K562 (cell line): ENCODE data around the gene CENPP. TPM values are rescaled to one million over a fixed set of nuclear protein-coding genes. Genes with fewer than 3 reads are reported as not detected.

Experiments
- ATAC-seq: fragments of 200-7000 bp; cut with Tn5 transposase; 3 replicates; pipeline ENCODE4 v1.9.1; 2020; ENCODE audit warnings: moderate library complexity
- BruUV-seq: library from RNA; stranded (reverse); fragments of 400-500 nt; replicated peaks from 2 replicates; lab custom pipeline; 2021; lab: Mats Ljungman, UMichigan
- CTCF ChIA-PET: fragments of 300-600 bp; formaldehyde crosslinking; extraction: SDS; loops from one replicate; lab custom pipeline; 2021; ENCODE audit warnings: low intra/inter-chr PET ratio; lab: Yijun Ruan, JAX
- POLR2A ChIA-PET: fragments of 300-600, 350-650 bp; sonication (Branson Sonifier 250); formaldehyde crosslinking; extraction: SDS; loops from one replicate; lab custom pipeline; 2021; ENCODE audit warnings: antibody characterized with exemption, inconsistent platforms; lab: Yijun Ruan, JAX
- DNase-seq, 4 experiments: peaks; one replicate each; pipeline versions ENCODE4 v3.0.0 to v3.0.0-alpha.2; 2011 to 2018; ENCODE audit warnings: low spot score in 3 of 4, mixed read lengths in 3 of 4; ENCODE audit errors: extremely low read depth in 1 of 4
- FAIRE-seq: peaks from 2 replicates; lab custom pipeline; 2011; peaks lifted over from hg19 to GRCh38; lab: Jason Lieb, UNC
- H2AFZ ChIP-seq: 2 replicates; pipeline ENCODE4 v1.6.0; 2011; ENCODE audit warnings: low read depth, low read length, control low read depth, inconsistent platforms
- H3K27ac ChIP-seq: fragments of 200-600 bp; 3 replicates; pipeline ENCODE4 v1.8.0; 2011; ENCODE audit warnings: low read depth, mild to moderate bottlenecking, control low read depth, inconsistent platforms, low read length, moderate library complexity, mixed read lengths; ENCODE audit errors: extremely low read depth
- H3K27me3 ChIP-seq, 2 experiments: fragments of 300-600 bp in 1 of 2; 2 replicates in 1 of 2; 3 replicates in 1 of 2; pipeline versions ENCODE4 v1.6.0 to v1.8.0; 2011; ENCODE audit warnings: inconsistent platforms in 2 of 2, low read length in 2 of 2, mild to moderate bottlenecking in 1 of 2, mixed read lengths in 1 of 2, moderate library complexity in 1 of 2; ENCODE audit not compliant: control insufficient read depth in 2 of 2, insufficient read depth in 2 of 2
- H3K36me3 ChIP-seq: fragments of 300-600 bp; 3 replicates; pipeline ENCODE4 v1.8.0; 2011; ENCODE audit warnings: mild to moderate bottlenecking, low read length, inconsistent platforms; ENCODE audit not compliant: control insufficient read depth, insufficient read depth
- H3K4me1 ChIP-seq, 2 experiments: fragments of 200-600 bp in 1 of 2; replicated peaks in 1 of 2; 2 replicates in 1 of 2; 3 replicates in 1 of 2; pipeline versions ENCODE4 v1.5.1 to v1.8.0; 2011; ENCODE audit warnings: inconsistent platforms in 2 of 2, low read length in 2 of 2, mild to moderate bottlenecking in 1 of 2, mixed read lengths in 1 of 2, moderate library complexity in 1 of 2; ENCODE audit not compliant: control insufficient read depth in 2 of 2, insufficient read depth in 2 of 2
- H3K4me2 ChIP-seq: 2 replicates; pipeline ENCODE4 v1.6.1; 2011; ENCODE audit warnings: low read length, control low read depth, inconsistent platforms, mixed read lengths; ENCODE audit not compliant: insufficient read depth
- H3K4me3 ChIP-seq: fragments of 200-600 bp; sonication (generic), shearing (Covaris generic); 2 replicates; pipeline ENCODE4 v1.5.1; 2016; ENCODE audit warnings: control low read depth, inconsistent platforms
- H3K79me2 ChIP-seq: fragments of 200-600 bp; 3 replicates; pipeline ENCODE4 v1.8.0; 2011; ENCODE audit warnings: low read length, inconsistent platforms; ENCODE audit not compliant: control insufficient read depth, insufficient read depth
- H3K9ac ChIP-seq, 2 experiments: 2 replicates each; pipeline versions ENCODE4 v1.6.0 to v1.6.1; 2011; ENCODE audit warnings: low read depth in 2 of 2, low read length in 2 of 2, control low read depth in 1 of 2, inconsistent platforms in 1 of 2, mild to moderate bottlenecking in 1 of 2, mixed read lengths in 1 of 2; ENCODE audit not compliant: insufficient read depth in 1 of 2
- H3K9me1 ChIP-seq: one replicate; pipeline ENCODE4 v1.6.0; 2011; ENCODE audit warnings: inconsistent platforms, mild to moderate bottlenecking, low read length, moderate library complexity; ENCODE audit not compliant: control insufficient read depth, insufficient read depth
- H3K9me3 ChIP-seq: replicated peaks from 2 replicates; pipeline ENCODE4 v1.5.1; 2011; ENCODE audit warnings: low read depth, low read length, inconsistent platforms; ENCODE audit not compliant: control insufficient read depth, insufficient read depth
- H4K20me1 ChIP-seq: replicated peaks from 2 replicates; pipeline ENCODE4 v1.6.1; 2011; ENCODE audit warnings: low read length, inconsistent platforms, mixed read lengths; ENCODE audit not compliant: control insufficient read depth, insufficient read depth
- CHD7 ChIP-seq: fragments of 200-600 bp; sonication (generic); IDR thresholded peaks from one replicate; pipeline ENCODE4 v1.6.1; 2012; ENCODE audit warnings: mild to moderate bottlenecking, low read depth, low read length, inconsistent platforms
- ELF4 ChIP-seq: fragments of 450-650 bp; formaldehyde crosslinking; IDR thresholded peaks from 2 replicates; pipeline ENCODE4 v1.4.0; 2022; ENCODE audit warnings: missing genetic modification characterization
- MYC ChIP-seq, 2 experiments: fragments of 250-450 bp in 1 of 2; sonication (Bioruptor Pico) in 1 of 2; IDR thresholded peaks; 2 replicates each; pipeline versions ENCODE4 v1.5.1 to v1.6.1; 2012 to 2021; ENCODE audit warnings: low read depth in 2 of 2, borderline replicate concordance in 1 of 2, improper control_type of control experiment in 1 of 2, low read length in 1 of 2, mild to moderate bottlenecking in 1 of 2, moderate library complexity in 1 of 2
- TSHZ1 ChIP-seq: fragments of 250-450 bp; sonication (Bioruptor Pico); IDR thresholded peaks from 2 replicates; pipeline ENCODE4 v1.4.0; 2020; ENCODE audit warnings: mild to moderate bottlenecking, moderate library complexity
- WGBS: fragments of 100-300 bp; shearing (Covaris generic); methylation state at CpG from one replicate; pipeline ENCODE4 v1.1.6; 2016; ENCODE audit warnings: low coverage, mixed read lengths; ENCODE audit not compliant: insufficient coverage; ENCODE audit errors: missing lambda C conversion rate; 5-methylcytosine and 5-hydroxymethylcytosine counted together
- in situ Hi-C: fragments of 300-500 bp; cut with MboI; formaldehyde crosslinking; loops from 4 replicates; pipeline ENCODE4 v1.15.0; 2018; ENCODE audit warnings: inconsistent platforms, mixed read lengths
- intact Hi-C: fragments of 100-400 bp; cut with micrococcal nuclease; formaldehyde crosslinking; loops from 2 replicates; pipeline ENCODE4 v1.14.2; 2022
- polyA plus RNA-seq, 8 experiments: library from polyadenylated mRNA; depleted of rRNA in 4 of 8; stranded (reverse) in 5 of 8; unstranded in 3 of 8; fragments of >200 nt; fragmentation: Nextera tagmentation in 2 of 8; fragmentation: Illumina TruSeq in 1 of 8; extraction: Ambion mirVana in 2 of 8; extraction: Trizol in 1 of 8; gene quantifications; 2 replicates each; pipeline versions ENCODE4 v1.2.1 to v1.2.3, GENCODE V29; 2011 to 2014; ENCODE audit warnings: inconsistent platforms in 1 of 8, missing spikeins in 1 of 8
- total RNA-seq, 7 experiments: library from RNA; depleted of rRNA in 6 of 7; stranded (reverse); fragments of >200 nt in 6 of 7; fragmentation: Illumina TruSeq in 2 of 7; extraction: Trizol in 2 of 7; gene quantifications; 2 replicates each; pipeline versions ENCODE4 v1.2.1 to v1.2.3, GENCODE V29; 2011 to 2021; ENCODE audit warnings: low replicate concordance in 1 of 7

The CENPP gene
- total and polyA plus RNA-seq, 9 of the 15 experiments (the other 6 are each of a cell fraction or from before 2014, with no cell fraction given), result 8.0 to 28.5 (median 17.9) TPM

GRCh38 chr9:92547356-92547755 lies 221.6 kb downstream of the CENPP start:
- ChIA-PET CTCF (no interaction called here), POLR2A (interaction anchor here (1.1 kb wide), 1 partner anchor 7 kb away, joined by 3 read pairs; no protein-coding TSS in a partner anchor)
- Histone ChIP-seq H3K9ac (no peak overlapping the region), H4K20me1 (no peaks in the 10 kb centered on the region), H3K79me2 (no peaks in the 10 kb centered on the region), H3K4me2 (no peak overlapping the region), H3K9me3 (no peaks in the 10 kb centered on the region), H3K4me3 (no peak overlapping the region), H3K27me3 (no peaks in the 10 kb centered on the region), H3K4me1 (no peaks in the 10 kb centered on the region; a peak in 1 of 5 replicates), H3K36me3 (no peaks in the 10 kb centered on the region), H3K27ac (no peak overlapping the region), H2AFZ (no peak overlapping the region), H3K9me1 (no peaks in the 10 kb centered on the region)
- WGBS, result 62% methylated on average over 3 of the region's 3 CpGs
- no TSS peak for BruUV-seq
- in situ Hi-C loops (no loop called here), intact Hi-C loops (no loop called here)
- FAIRE-seq, result no peak
- DNase-seq, result no peak
- ATAC-seq, result no peak
- TF ChIP-seq ELF4 (CRISPR knock-in tag) (no peak), CHD7 (no peak), MYC (IDR thresholded peaks at IDR 0.05; ENCODE audit: low read depth, low read length) (no peak), MYC (CRISPR knock-in tag; IDR thresholded peaks at IDR 0.05; ENCODE audit: borderline replicate concordance, low read depth) (no peak), TSHZ1 (no peak)
